CD4-positive, alpha-beta T cell (primary cell): ENCODE results near the gene DAP. TPM values are rescaled to one million over a fixed set of nuclear protein-coding genes. Genes with fewer than 3 reads are reported as not detected.

Experiments
- ATAC-seq: fragments of 200-7000 bp; cut with Tn5 transposase; one replicate; pipeline ENCODE4 v1.10.0; 2022; ENCODE audit warnings: mild to moderate bottlenecking; ENCODE audit not compliant: poor library complexity
- CTCF ChIA-PET: fragments of 350-600 bp; sonication (Branson Sonifier 250); formaldehyde crosslinking; loops from one replicate; lab custom pipeline; 2021; ENCODE audit warnings: antibody characterized with exemption, inconsistent platforms; lab: Charles Lee
- POLR2A ChIA-PET: fragments of 350-600 bp; sonication (Branson Sonifier 250); formaldehyde crosslinking; loops from one replicate; lab custom pipeline; 2021; ENCODE audit warnings: antibody characterized with exemption, inconsistent platforms; lab: Charles Lee
- DNase-seq, 14 experiments: peaks; one replicate each; pipeline ENCODE4 v3.0.0-alpha.2; 2013 to 2020; ENCODE audit warnings: mixed read lengths in 2 of 14
- H3K27ac ChIP-seq, 2 donors: one replicate each; pipeline versions ENCODE4 v1.5.1 to v1.7.0; 2013; ENCODE audit warnings: low read length in 2 of 2, low read depth in 1 of 2, mild to moderate bottlenecking in 1 of 2
- H3K27me3 ChIP-seq, 2 experiments: 1 replicate in 1 of 2; 2 replicates in 1 of 2; pipeline versions ENCODE4 v1.6.1 to v1.7.0; 2013; ENCODE audit warnings: low read length in 2 of 2, control low read depth in 1 of 2, mild to moderate bottlenecking in 1 of 2, moderate library complexity in 1 of 2; ENCODE audit not compliant: insufficient read depth in 2 of 2, control insufficient read depth in 1 of 2
- H3K36me3 ChIP-seq: one replicate; pipeline ENCODE4 v1.6.1; 2013; ENCODE audit warnings: low read length, control low read depth; ENCODE audit not compliant: insufficient read depth
- H3K4me1 ChIP-seq: one replicate; pipeline ENCODE4 v1.6.1; 2013; ENCODE audit warnings: low read length, control low read depth; ENCODE audit not compliant: insufficient read depth
- H3K4me3 ChIP-seq: one replicate; pipeline ENCODE4 v1.5.1; 2013; ENCODE audit warnings: mild to moderate bottlenecking, low read length, moderate library complexity
- H3K9me3 ChIP-seq, 2 experiments: 1 replicate in 1 of 2; 2 replicates in 1 of 2; pipeline versions ENCODE4 v1.6.1 to v1.7.0; 2013; ENCODE audit warnings: low read length in 2 of 2, mild to moderate bottlenecking in 2 of 2, control low read depth in 1 of 2, moderate library complexity in 1 of 2; ENCODE audit not compliant: control insufficient read depth in 1 of 2, insufficient read depth in 1 of 2
- H3K27ac Mint-ChIP-seq: one replicate; pipeline ENCODE4 v1.8.0; 2020; ENCODE audit warnings: mixed read lengths
- H3K27me3 Mint-ChIP-seq: one replicate; pipeline ENCODE4 v1.8.0; 2021; ENCODE audit warnings: mixed read lengths
- H3K36me3 Mint-ChIP-seq: one replicate; pipeline ENCODE4 v1.8.0; 2021; ENCODE audit warnings: low read depth, mixed read lengths
- H3K4me1 Mint-ChIP-seq: one replicate; pipeline ENCODE4 v1.8.0; 2021; ENCODE audit warnings: low read depth, mixed read lengths
- H3K4me3 Mint-ChIP-seq: one replicate; pipeline ENCODE4 v1.8.0; 2020; ENCODE audit warnings: mild to moderate bottlenecking, mixed read lengths
- H3K9me3 Mint-ChIP-seq: one replicate; pipeline ENCODE4 v1.8.0; 2020; ENCODE audit warnings: mixed read lengths
- intact Hi-C, 2 experiments: fragments of 100-400 bp; cut with DNase I in 1 of 2; cut with micrococcal nuclease in 1 of 2; formaldehyde crosslinking; loops; one replicate each; pipeline versions ENCODE4 v1.15.1 to v1.9.0; 2023 to 2025; cut with DNase I, micrococcal nuclease
- total RNA-seq, 174 experiments: library from RNA in 2 of 174; stranded (reverse) in 2 of 174; gene quantifications; one replicate each; pipeline ENCODE4 v1.2.3 and lab custom pipeline; 2021 to 2026
- TF ChIP-seq, protein P1 (sequence below): fragments of 200-600 bp; IDR thresholded peaks from one replicate; pipeline ENCODE4 v1.8.0; 2022; ENCODE audit warnings: antibody characterized with exemption, mild to moderate bottlenecking

The DAP gene
- total RNA-seq, 2 experiments from 2014 or later: 33.6 to 35.2 TPM

DNA sequence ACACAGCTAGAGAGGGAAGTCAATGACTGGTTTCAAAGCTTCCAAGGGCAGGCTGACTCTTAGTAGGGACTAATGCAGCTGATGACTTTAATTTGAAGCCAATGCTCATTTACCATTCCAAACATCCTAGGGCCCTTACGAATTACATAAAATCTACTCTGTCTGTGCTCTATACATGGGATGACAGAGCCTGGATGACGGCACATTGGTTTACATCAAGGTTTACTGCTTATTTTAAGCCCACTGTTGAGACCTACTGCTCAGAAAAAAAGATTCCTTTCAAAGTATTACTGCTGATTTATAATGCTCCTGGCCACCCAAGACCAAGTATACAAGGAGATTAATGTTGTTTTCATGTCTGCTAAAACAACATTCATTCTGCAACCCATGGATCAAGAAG, 74.1 kb downstream of the DAP start:
- Histone ChIP-seq H3K4me3 (no peak overlapping the region), H3K27ac (no peak overlapping the region), H3K36me3 (peaks cover 24% of the 10 kb centered on the region), H3K4me1 (no peaks in the 10 kb centered on the region), H3K9me3 (no peaks in the 10 kb centered on the region), H3K27me3 (no peaks in the 10 kb centered on the region)
- Mint-ChIP-seq H3K4me3 (no peak overlapping the region), H3K4me1 (peaks cover 4% of the 10 kb centered on the region), H3K36me3 (peaks cover 66% of the 10 kb centered on the region), H3K27ac (no peak overlapping the region), H3K27me3 (no peaks in the 10 kb centered on the region), H3K9me3 (no peaks in the 10 kb centered on the region)
- DNase-seq: no peak
- TF ChIP-seq, protein P1, sequence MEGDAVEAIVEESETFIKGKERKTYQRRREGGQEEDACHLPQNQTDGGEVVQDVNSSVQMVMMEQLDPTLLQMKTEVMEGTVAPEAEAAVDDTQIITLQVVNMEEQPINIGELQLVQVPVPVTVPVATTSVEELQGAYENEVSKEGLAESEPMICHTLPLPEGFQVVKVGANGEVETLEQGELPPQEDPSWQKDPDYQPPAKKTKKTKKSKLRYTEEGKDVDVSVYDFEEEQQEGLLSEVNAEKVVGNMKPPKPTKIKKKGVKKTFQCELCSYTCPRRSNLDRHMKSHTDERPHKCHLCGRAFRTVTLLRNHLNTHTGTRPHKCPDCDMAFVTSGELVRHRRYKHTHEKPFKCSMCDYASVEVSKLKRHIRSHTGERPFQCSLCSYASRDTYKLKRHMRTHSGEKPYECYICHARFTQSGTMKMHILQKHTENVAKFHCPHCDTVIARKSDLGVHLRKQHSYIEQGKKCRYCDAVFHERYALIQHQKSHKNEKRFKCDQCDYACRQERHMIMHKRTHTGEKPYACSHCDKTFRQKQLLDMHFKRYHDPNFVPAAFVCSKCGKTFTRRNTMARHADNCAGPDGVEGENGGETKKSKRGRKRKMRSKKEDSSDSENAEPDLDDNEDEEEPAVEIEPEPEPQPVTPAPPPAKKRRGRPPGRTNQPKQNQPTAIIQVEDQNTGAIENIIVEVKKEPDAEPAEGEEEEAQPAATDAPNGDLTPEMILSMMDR: no peak
- intact Hi-C loops: no loop called here
- ChIA-PET POLR2A (no interaction called here), CTCF (no interaction called here)
- ATAC-seq: no peak

DNA sequence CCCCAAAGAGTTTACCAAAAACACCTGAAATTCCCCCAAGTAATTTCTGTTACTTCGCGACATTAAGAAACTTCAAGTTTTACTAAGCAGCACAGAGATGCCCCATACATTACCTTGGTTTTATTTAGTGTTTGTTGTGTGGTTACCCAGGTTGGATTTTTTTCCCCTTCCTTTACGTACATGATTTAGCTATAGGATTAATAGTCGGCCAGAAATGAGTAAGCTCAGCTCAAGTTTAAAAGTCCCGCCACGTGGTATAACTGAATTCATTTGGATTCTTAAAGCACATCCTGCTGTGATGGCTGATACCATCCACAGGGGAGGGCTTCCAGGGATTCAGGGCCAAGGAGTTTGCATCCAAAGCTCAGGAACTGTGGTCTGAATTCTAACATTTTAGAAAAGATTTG, 75.9 kb downstream of the DAP start:
- H3K36me3 ChIP-seq: peaks cover 39% of the 10 kb centered on the region
- Mint-ChIP-seq H3K27ac (no peak overlapping the region), H3K36me3 (peaks cover 76% of the 10 kb centered on the region), H3K27me3 (no peaks in the 10 kb centered on the region), H3K9me3 (no peaks in the 10 kb centered on the region), H3K4me3 (no peak overlapping the region), H3K4me1 (no peaks in the 10 kb centered on the region)
- no peaks in the 10 kb centered on the region for H3K27me3 ChIP-seq
- TF ChIP-seq, protein P1: no peak
- POLR2A ChIA-PET: no interaction called here
- no peak overlapping the region for H3K4me3 ChIP-seq
- DNase-seq (no peak), ATAC-seq (no peak)
- CTCF ChIA-PET: no interaction called here
- no peaks in the 10 kb centered on the region for H3K4me1 ChIP-seq
- no peaks in the 10 kb centered on the region for H3K9me3 ChIP-seq
- intact Hi-C loops: no loop called here
- H3K27ac ChIP-seq: no peak overlapping the region

DNA sequence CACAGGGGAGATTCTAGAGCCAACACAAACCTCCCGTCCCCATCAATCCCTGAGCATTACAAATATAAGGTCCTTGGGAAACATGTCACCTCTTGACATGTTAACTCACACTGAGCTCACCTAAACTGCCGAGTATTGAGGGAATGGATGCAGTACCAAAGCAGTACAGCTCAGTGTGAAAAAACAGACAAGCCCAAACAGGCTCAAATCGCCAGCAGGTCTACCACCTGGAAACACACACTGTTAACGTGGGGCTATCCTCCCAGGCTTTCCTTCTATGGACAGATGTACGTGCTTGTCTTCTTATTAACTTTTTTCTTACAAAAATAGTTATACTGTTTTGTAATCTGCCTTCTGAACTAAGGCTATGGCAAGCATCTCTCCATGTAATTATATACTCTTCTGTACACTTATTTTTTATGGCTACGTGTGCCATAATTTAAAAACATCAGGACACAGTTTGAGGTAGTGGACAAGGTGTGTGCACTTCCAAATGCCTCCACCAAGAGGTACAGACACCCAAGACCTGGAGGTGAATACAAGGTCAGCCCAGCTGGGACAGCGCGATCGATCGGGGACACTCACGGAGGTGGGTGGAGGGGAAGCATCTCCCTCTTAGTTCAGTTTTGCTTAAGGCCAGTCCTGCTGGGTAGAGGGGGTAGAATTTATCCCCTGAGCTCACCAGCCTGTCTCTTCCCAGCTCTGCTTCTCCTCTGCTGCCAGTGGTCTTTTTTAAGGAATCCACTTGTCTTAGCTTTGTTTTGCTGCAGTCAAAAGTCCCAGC, 76.5 kb downstream of the DAP start:
- ATAC-seq (no peak), DNase-seq (no peak)
- CTCF ChIA-PET: no interaction called here
- H3K27me3 ChIP-seq: no peaks in the 10 kb centered on the region
- H3K9me3 ChIP-seq: peaks cover 0 to 4% of the 10 kb centered on the region in 2 experiments
- H3K36me3 ChIP-seq: peaks cover 44% of the 10 kb centered on the region
- Mint-ChIP-seq H3K4me3 (no peak overlapping the region), H3K9me3 (no peaks in the 10 kb centered on the region), H3K27ac (no peak overlapping the region), H3K4me1 (no peaks in the 10 kb centered on the region), H3K36me3 (peaks cover 78% of the 10 kb centered on the region), H3K27me3 (no peaks in the 10 kb centered on the region)
- no peaks in the 10 kb centered on the region for H3K4me1 ChIP-seq
- H3K4me3 ChIP-seq: no peak overlapping the region
- intact Hi-C loops: no loop called here
- TF ChIP-seq, protein P1: no peak
- POLR2A ChIA-PET: no interaction called here
- no peak overlapping the region for H3K27ac ChIP-seq
